Right cardiac atrium (tissue), 5 donors: ENCODE data around the gene PNISR. TPM values are rescaled to one million over a fixed set of nuclear protein-coding genes. Genes with fewer than 3 reads are reported as not detected.

ENCODE experiments used
- ATAC-seq, 2 donors: fragments of 200-7000 bp; cut with Tn5 transposase; one replicate each; pipeline versions ENCODE4 v1.8.0 to v1.9.1; 2020; ENCODE audit warnings: moderate library complexity in 2 of 2, mild to moderate bottlenecking in 1 of 2
- DNase-seq, 3 donors: peaks; one replicate each; pipeline ENCODE4 v3.0.0-alpha.2; 2020
- H3K27ac ChIP-seq: one replicate; pipeline ENCODE4 v1.5.1; 2013; ENCODE audit warnings: mild to moderate bottlenecking, low read length, control low read depth, moderate library complexity
- H3K27me3 ChIP-seq: one replicate; pipeline ENCODE4 v1.6.1; 2013; ENCODE audit not compliant: control insufficient read depth, insufficient read depth
- H3K4me1 ChIP-seq: one replicate; pipeline ENCODE4 v1.6.1; 2013; ENCODE audit warnings: low read length; ENCODE audit not compliant: control insufficient read depth, insufficient read depth
- H3K4me3 ChIP-seq: one replicate; pipeline ENCODE4 v1.5.1; 2013; ENCODE audit warnings: low read length, control low read depth
- H3K9me3 ChIP-seq: one replicate; pipeline ENCODE4 v1.6.1; 2013; ENCODE audit warnings: low read length; ENCODE audit not compliant: control insufficient read depth
- WGBS: extraction: QIAGEN DNeasy Blood & Tissue Kit; methylation state at CpG from one replicate; pipeline ENCODE4 v1.1.7; 2013; 5-methylcytosine and 5-hydroxymethylcytosine counted together
- intact Hi-C, 4 donors: fragments of 100-400 bp; cut with DNase I; formaldehyde crosslinking; loops; one replicate each; pipeline versions ENCODE4 v1.11.0 to v1.14.0; 2022 to 2023
- polyA plus RNA-seq: library from polyadenylated mRNA; stranded (reverse); fragments of 200-250 nt; gene quantifications from one replicate; pipeline ENCODE4 v1.2.3, GENCODE V29; 2013
- total RNA-seq, 4 donors: library from RNA; stranded (reverse); fragmentation: NEBNext Ultra II Directional; extraction: Animal tissue kit (Norgen Biotek cat#: 25700); gene quantifications; one replicate each; pipeline ENCODE4 v1.2.1, GENCODE V29; 2021
- donor health status: healthy with polysubstance abuse.
- donor health status: DM: no; HTN: yes; CAD: no.
- donor health status: DM: no; HTN: no; CAD: no.
- donor health status: DM: no; HTN: yes; CAD: no; lungs with severe emphysema.
- donor health status: DM: yes; HTN: yes; CAD: no.

PNISR gene
- total and polyA plus RNA-seq, 5 donors: 53.9 to 79.2 (median 66.6) TPM

DNA sequence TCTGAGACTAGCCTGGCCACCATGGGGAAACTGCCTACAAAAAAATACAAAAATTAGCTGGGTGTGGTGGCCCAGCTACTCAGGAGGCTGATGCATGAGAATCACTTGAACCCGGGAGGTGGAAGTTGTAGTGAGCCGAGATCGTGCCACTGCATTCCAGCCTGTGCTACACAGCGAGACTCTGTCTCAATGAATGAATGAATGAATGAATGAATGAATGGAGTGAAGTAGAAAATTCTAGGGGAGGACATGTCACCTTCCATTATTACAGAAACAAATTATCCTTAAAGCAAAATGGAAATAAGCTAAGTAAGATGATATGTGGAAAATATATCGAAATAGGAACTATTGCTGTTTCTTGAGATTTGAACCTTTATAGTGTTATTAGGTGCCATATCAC, 2.9 kb upstream of the PNISR start:
- intact Hi-C loops: no loop called here
- no peak for DNase-seq
- Histone ChIP-seq H3K27me3 (no peaks in the 10 kb centered on the region), H3K9me3 (no peaks in the 10 kb centered on the region), H3K27ac (no peak overlapping the region), H3K4me1 (peaks cover 3% of the 10 kb centered on the region), H3K4me3 (no peak overlapping the region)
- no peak for ATAC-seq
- WGBS: 98% methylated on average over 5 of the region's 5 CpGs

DNA sequence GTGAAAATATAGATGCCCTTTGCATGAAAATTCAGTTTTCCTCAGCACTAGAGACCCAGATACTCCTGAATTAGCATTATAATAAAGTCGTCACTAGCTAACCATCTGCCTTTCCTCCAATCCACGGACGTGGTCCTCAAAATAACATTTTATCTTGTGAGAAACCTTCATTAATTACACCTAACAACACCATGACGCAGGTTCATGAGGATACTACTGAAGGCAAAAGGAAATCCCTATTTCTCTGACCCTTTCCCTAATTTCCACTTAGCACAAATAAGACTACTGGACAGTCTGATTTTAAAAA, 1.3 kb upstream of the PNISR start:
- intact Hi-C loops: no loop called here
- Histone ChIP-seq H3K27me3 (no peaks in the 10 kb centered on the region), H3K4me1 (peaks cover 8% of the 10 kb centered on the region), H3K4me3 (peak overlapping the region; percentile 92), H3K9me3 (no peaks in the 10 kb centered on the region), H3K27ac (no peak overlapping the region)
- no peak for ATAC-seq
- no peak for DNase-seq
- WGBS: 25% methylated on average over 4 of the region's 4 CpGs

GRCh38 chr6:99425647-99426450, 741 bp upstream of the PNISR start:
- peak overlapping the region; percentile 92 for H3K4me3 ChIP-seq
- no peaks in the 10 kb centered on the region for H3K27me3 ChIP-seq
- H3K27ac ChIP-seq: peak overlapping the region; percentile 99
- H3K9me3 ChIP-seq: no peaks in the 10 kb centered on the region
- DNase-seq (peak; percentile 89 to 95 (median 90)), ATAC-seq (peak; percentile 87 to 88)
- peaks cover 10% of the 10 kb centered on the region for H3K4me1 ChIP-seq
- 2% methylated on average over 29 of the region's 29 CpGs for WGBS
- intact Hi-C loops: no loop called here

DNA sequence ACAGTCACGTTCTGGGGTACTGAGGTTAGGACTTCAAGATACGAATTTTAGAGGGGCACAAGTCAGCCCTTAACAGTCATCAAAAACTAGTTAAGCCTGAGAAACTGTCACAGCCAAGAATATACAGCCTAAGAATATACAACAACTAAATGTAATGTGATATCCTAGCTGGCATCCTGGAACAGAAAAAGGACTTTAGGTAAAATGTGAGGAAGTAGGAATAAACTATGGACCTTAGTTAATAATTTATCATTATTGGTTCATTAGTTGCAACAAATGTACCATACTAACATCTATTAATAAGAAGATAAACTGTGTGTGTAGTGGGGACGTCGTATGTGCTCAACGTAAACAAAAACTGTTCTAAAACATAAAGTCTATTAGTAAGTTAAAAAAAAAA, 1.1 kb downstream of the PNISR start:
- DNase-seq: no peak
- Histone ChIP-seq H3K27ac (no peak overlapping the region), H3K27me3 (no peaks in the 10 kb centered on the region), H3K9me3 (no peaks in the 10 kb centered on the region), H3K4me1 (peaks cover 11% of the 10 kb centered on the region), H3K4me3 (peak overlapping the region; percentile 92)
- intact Hi-C loops: no loop called here
- WGBS: 48% methylated on average over 5 of the region's 5 CpGs
- ATAC-seq: no peak

DNA sequence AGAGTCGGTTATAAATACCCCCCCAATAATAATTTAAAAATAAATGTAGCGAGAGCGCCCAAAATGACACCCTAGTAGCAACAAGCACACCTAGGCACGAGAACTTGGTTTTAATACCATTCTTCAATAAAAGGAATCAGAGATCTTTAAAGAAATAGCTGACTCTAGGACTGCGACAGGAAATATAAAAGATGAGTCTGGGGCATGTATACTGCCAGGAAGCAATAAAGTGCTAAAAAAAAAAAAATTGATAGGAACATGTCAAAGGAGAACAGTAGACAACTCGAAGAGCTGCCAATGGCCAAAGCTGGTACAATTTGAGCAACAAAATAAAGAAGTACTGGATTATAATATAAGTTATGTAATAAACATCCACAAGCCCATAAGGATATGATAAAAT, 2.2 kb downstream of the PNISR start:
- 79% methylated on average over 6 of the region's 6 CpGs for WGBS
- H3K9me3 ChIP-seq: no peaks in the 10 kb centered on the region
- H3K27me3 ChIP-seq: no peaks in the 10 kb centered on the region
- ATAC-seq: no peak
- H3K27ac ChIP-seq: no peak overlapping the region
- DNase-seq: no peak
- H3K4me3 ChIP-seq: peak overlapping the region; percentile 92
- intact Hi-C loops: no loop called here
- H3K4me1 ChIP-seq: peaks cover 11% of the 10 kb centered on the region

DNA sequence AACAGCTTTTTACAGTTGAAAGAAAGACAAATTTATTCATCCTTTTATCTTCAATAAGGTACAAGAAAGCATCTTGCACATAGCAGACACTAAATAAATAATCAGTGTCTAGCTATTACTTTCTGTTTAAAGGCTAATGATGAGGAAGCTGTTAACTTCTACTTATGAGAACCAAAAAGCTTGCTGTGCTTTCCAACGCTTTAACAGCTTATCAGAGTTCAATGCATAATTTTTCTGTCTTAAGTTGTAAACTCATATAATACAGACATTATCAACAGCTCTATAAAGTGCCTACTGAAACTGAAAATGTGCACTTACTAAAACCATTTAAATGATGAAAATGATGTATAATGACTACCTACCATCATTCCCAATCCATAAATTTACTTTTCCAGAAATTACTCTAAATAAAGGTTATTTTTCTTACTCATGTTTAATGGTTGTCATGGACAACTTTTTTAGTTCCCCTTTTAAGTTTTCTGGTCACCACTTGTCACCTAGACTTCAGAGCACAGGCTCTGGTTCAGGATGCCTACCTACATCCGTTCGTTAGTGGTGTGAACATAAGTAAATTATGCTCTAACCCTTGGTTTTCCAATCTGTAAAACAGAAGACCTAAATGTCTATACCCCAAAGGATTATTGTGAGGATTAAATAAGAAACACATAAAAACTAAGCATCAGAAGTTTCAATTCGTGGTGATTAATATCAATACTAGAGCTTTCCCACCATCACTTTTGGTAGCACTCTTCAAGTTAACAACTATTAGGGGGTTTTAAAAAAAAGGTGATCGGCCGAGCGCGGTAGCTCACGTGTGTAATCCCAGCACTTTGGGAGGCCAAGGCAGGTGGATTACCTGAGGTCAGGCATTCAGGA, 8.0 kb downstream of the PNISR start:
- Histone ChIP-seq H3K27ac (no peak overlapping the region), H3K4me3 (no peak overlapping the region), H3K9me3 (no peaks in the 10 kb centered on the region), H3K27me3 (no peaks in the 10 kb centered on the region), H3K4me1 (peaks cover 8% of the 10 kb centered on the region)
- 85% methylated on average over 9 of the region's 9 CpGs for WGBS
- intact Hi-C loops: no loop called here
- no peak for DNase-seq
- ATAC-seq: no peak

DNA sequence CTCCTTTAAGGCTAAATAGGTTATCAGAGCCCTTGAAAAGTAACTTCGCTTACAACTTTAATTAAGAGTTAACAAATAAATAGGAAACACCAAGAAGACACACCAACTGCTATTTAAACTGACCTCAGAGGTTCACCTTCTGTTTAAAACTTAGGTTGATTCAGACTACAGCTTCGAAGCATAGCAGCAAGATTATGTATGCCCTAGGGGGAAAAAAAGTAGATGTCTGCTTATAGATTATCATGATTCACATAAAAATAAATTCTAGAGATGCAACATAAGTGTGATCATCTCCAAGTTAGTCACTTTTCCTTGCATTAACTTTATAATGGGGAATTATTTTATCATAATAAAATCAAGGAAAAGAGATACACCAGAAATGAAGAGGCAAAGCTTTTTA, 8.9 kb downstream of the PNISR start:
- Histone ChIP-seq H3K27me3 (no peaks in the 10 kb centered on the region), H3K27ac (no peak overlapping the region), H3K9me3 (no peaks in the 10 kb centered on the region), H3K4me1 (peaks cover 5% of the 10 kb centered on the region), H3K4me3 (no peak overlapping the region)
- no peak for DNase-seq
- 73% methylated on average over 2 of the region's 2 CpGs for WGBS
- no peak for ATAC-seq
- intact Hi-C loops: no loop called here

DNA sequence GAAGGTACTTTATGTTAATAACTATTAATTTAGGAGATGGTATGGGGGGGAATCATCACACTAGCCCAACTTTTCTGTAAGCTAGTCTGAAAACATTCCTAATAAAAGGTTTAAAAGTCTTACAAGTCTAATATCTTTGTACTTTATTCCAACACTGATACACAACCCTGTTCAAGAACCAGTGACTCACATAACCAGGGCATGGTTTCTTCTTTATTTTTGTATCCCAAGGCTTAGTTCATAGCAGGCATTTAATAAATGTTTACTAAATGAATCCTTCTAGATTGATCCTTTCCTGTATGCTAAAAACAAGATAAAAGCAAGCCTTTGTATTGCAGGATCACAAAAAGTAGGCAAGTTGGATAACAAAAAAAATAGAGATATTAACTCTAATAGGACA, 9.7 kb downstream of the PNISR start:
- H3K4me1 ChIP-seq: peaks cover 4% of the 10 kb centered on the region
- no peak for ATAC-seq
- H3K27ac ChIP-seq: no peak overlapping the region

GRCh38 chr6:99412065-99412464, 13.0 kb downstream of the PNISR start:
- WGBS: 77% methylated on average over 1 of the region's 1 CpG
- Histone ChIP-seq H3K27ac (no peak overlapping the region), H3K27me3 (no peaks in the 10 kb centered on the region), H3K9me3 (no peaks in the 10 kb centered on the region), H3K4me1 (peaks cover 2% of the 10 kb centered on the region), H3K4me3 (no peak overlapping the region)
- peak in 1 of 2 donors; percentile 51 for ATAC-seq
- DNase-seq: no peak
- intact Hi-C loops: no loop called here

More for the DNA sequence above, 9.7 kb downstream of the PNISR start:
- DNase-seq: no peak
- no peak overlapping the region for H3K4me3 ChIP-seq
- intact Hi-C loops: no loop called here
- H3K9me3 ChIP-seq: no peaks in the 10 kb centered on the region
- H3K27me3 ChIP-seq: no peaks in the 10 kb centered on the region

GRCh38 chr6:99409672-99410071, 15.4 kb downstream of the PNISR start:
- H3K27ac ChIP-seq: no peak overlapping the region
- no peaks in the 10 kb centered on the region for H3K9me3 ChIP-seq
- no peak for ATAC-seq
- no peak for DNase-seq
- no peak overlapping the region for H3K4me3 ChIP-seq
- intact Hi-C loops: no loop called here
- no peaks in the 10 kb centered on the region for H3K27me3 ChIP-seq
- H3K4me1 ChIP-seq: peaks cover 2% of the 10 kb centered on the region

DNA sequence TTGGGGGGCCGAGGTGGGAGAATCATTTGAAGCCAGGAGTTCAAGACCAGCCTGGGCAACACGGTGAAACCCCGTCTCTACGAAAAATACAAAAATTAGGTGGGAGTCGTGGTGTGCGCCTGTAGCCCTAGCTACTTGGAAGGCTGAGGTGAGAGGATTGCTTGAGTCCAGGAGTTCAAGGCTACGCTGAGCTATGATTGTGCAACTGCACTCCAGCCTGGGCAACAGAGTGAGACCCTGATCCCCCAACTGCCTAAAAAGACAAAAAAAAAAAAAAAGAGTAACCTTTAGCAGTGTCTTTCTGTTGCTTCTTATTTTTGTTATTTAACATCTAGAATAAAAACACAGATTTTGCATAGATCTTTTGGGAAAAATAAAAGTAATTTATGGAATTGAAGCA, 18.0 kb downstream of the PNISR start:
- intact Hi-C loops: no loop called here
- ATAC-seq (no peak), DNase-seq (no peak)
- no peaks in the 10 kb centered on the region for H3K27me3 ChIP-seq
- H3K4me1 ChIP-seq: no peaks in the 10 kb centered on the region
- H3K9me3 ChIP-seq: no peaks in the 10 kb centered on the region
- no peak overlapping the region for H3K27ac ChIP-seq
- no peak overlapping the region for H3K4me3 ChIP-seq
- 83% methylated on average over 7 of the region's 7 CpGs for WGBS
